ENCODE results near the gene FXYD2.
A peak's percentile ranks its signal among the peaks of the same experiment; 100 is the strongest.
"Not testable (repeated sequence)": the region's sequence is repeated elsewhere in the genome, so short reads cannot be mapped to it uniquely, and the experiment has no call there.

The FXYD2 gene

GRCh38 chr11:117820516-117820915 lies 4.0 kb downstream of the FXYD2 start:
- DNase-seq (ENCODE audit: low read depth, low spot score): no peak

GRCh38 chr11:117820071-117820470 lies 4.5 kb downstream of the FXYD2 start:
- DNase-seq (ENCODE audit: low read depth, low spot score): no peak

- DNase-seq (ENCODE audit: low read depth, low spot score): peak; percentile 56
These were observed 5.2 kb downstream of the FXYD2 start for GRCh38 chr11:117819096-117820040.

- DNase-seq (ENCODE audit: low read depth, low spot score): no peak
These were observed 6.3 kb downstream of the FXYD2 start for GRCh38 chr11:117818041-117818873.

- DNase-seq (ENCODE audit: low read depth, low spot score): no peak
These were observed 7.0 kb downstream of the FXYD2 start for GRCh38 chr11:117817368-117818040.

- no peak for DNase-seq (ENCODE audit: low read depth, low spot score)
These were observed 7.6 kb downstream of the FXYD2 start for GRCh38 chr11:117816846-117817367.

GRCh38 chr11:117816151-117816741 lies 8.3 kb downstream of the FXYD2 start:
- DNase-seq (ENCODE audit: low read depth, low spot score): no peak

- no peak for DNase-seq (ENCODE audit: low read depth, low spot score)
These were observed 9.2 kb downstream of the FXYD2 start for GRCh38 chr11:117815262-117815803.

GRCh38 chr11:117814766-117815261 lies 9.7 kb downstream of the FXYD2 start:
- no peak for DNase-seq (ENCODE audit: low read depth, low spot score)

GRCh38 chr11:117814204-117814765 lies 10.3 kb downstream of the FXYD2 start:
- no peak for DNase-seq (ENCODE audit: low read depth, low spot score)

- not testable (repeated sequence) for DNase-seq (ENCODE audit: low read depth, low spot score)
These were observed 14.5 kb downstream of the FXYD2 start for GRCh38 chr11:117810056-117810451.

- DNase-seq (ENCODE audit: low read depth, low spot score): no peak
These were observed 15.1 kb downstream of the FXYD2 start for GRCh38 chr11:117809236-117810055.

- DNase-seq (ENCODE audit: low read depth, low spot score): no peak
These were observed 15.8 kb downstream of the FXYD2 start for GRCh38 chr11:117808784-117809183.

- no peak for DNase-seq (ENCODE audit: low read depth, low spot score)
These were observed 16.8 kb downstream of the FXYD2 start for GRCh38 chr11:117807482-117808327.

- DNase-seq (ENCODE audit: low read depth, low spot score): no peak
These were observed 17.7 kb downstream of the FXYD2 start for GRCh38 chr11:117806846-117807245.

GRCh38 chr11:117805045-117805444 lies 19.5 kb downstream of the FXYD2 start:
- no peak for DNase-seq (ENCODE audit: low read depth, low spot score)

GRCh38 chr11:117803896-117804295 lies 20.6 kb downstream of the FXYD2 start:
- DNase-seq (ENCODE audit: low read depth, low spot score): no peak

GRCh38 chr11:117799634-117800033 lies 24.9 kb downstream of the FXYD2 start:
- DNase-seq (ENCODE audit: low read depth, low spot score): no peak
